HG02642 (cell line): ENCODE results near the gene LRP6.
"Not testable (repeated sequence)": the region's sequence is repeated elsewhere in the genome, so short reads cannot be mapped to it uniquely, and the experiment has no call there.

Experiments
- ATAC-seq: cut with Tn5 transposase; IDR thresholded peaks from one replicate; pipeline ENCODE4 v1.9.1; 2021; ENCODE audit warnings: mild to moderate bottlenecking; ENCODE audit not compliant: unreplicated experiment, poor library complexity

Gene LRP6

GRCh38 chr12:12266873-12267741 lies at the start of gene LRP6:
LRP6 (minus strand) TSS chr12:12267044; CDS start chr12:12266735, 309 bp downstream.
- ATAC-seq = peak; percentile 89

GRCh38 chr12:12315838-12316237 lies 49.0 kb upstream of the LRP6 start:
- ATAC-seq = no peak

DNA sequence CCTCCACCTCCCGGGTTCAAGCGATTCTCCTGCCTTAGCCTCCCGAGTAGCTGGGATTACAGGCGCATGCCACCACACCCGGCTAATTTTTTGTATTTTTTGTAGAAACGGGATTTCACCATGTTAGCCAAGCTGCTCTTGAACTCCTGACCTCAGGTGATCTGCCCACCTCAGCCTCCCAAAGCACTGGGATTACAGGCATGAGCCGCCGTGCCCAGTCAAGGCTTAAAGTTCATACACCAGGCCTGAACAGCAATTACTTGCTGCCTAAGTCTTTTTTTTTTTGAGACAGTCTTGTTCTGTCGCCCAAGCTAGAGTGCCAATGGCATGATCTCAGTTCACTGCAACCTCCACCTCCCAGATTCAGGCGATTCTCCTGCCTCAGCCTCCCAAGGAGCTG lies 43.9 kb upstream of the LRP6 start:
- ATAC-seq = not testable (repeated sequence)

DNA sequence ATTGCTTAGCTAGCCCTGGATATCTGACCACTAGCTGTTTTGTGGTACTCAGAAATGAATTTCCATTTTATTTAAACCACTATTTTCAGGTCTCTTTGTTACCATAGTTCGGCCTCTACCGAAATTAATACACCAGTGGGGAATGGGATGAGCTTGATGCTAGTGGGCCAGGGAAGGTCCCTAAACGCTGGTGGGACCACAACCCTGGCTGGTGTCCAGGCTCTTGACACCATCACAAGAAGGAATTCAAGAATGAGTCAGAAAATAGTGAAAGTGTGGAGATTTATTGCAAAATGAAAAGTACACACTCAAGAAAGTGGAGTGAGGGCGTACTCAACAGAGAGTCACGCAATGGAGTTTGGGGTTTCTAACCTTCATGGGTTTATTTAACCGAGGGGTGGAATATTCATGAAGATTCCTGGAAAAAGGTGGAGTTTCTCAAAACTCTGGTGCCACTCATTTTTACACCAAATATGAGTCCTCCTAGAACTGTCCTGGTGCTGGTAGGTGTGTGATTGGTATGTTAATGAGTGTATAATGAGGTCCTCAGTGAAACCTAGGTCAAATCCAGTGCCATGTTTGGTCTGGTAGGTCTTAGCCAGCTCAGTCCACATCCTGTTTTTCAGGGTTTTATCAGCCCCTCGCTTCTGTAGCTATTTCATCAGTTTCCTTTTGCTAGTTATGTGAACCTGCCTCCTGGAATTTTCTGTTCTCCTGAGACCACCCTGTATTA lies 38.9 kb upstream of the LRP6 start:
- ATAC-seq = no peak

- no peak for ATAC-seq
Observed at GRCh38 chr12:12302976-12303375, 36.1 kb upstream of the LRP6 start.

GRCh38 chr12:12301122-12301521 lies 34.3 kb upstream of the LRP6 start:
- no peak for ATAC-seq

GRCh38 chr12:12297201-12297830 lies 30.5 kb upstream of the LRP6 start:
- no peak for ATAC-seq

- no peak for ATAC-seq
Observed at GRCh38 chr12:12294215-12295005, 27.6 kb upstream of the LRP6 start.

GRCh38 chr12:12290206-12290605 lies 23.4 kb upstream of the LRP6 start:
- ATAC-seq = no peak

DNA sequence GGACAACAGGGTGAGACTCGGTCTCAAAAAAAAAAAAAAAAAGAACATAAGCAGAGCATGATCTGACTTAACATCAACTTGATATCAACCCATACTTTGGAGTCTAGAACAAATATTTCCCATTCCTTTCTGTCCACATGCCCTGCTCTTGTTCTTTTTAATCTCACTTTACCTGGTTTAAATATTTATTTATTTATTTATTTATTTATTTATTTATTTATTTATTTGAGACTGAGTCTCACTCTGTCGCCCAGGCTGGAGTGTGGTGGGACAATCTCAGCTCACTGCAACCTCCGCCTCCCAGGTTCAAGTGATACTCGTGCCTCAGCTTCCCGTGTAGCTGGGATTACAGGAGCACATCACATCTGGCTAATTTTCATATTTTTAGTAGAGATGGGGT lies 19.6 kb upstream of the LRP6 start:
- ATAC-seq = no peak

GRCh38 chr12:12282761-12283425 lies 16.0 kb upstream of the LRP6 start:
- no peak for ATAC-seq

DNA sequence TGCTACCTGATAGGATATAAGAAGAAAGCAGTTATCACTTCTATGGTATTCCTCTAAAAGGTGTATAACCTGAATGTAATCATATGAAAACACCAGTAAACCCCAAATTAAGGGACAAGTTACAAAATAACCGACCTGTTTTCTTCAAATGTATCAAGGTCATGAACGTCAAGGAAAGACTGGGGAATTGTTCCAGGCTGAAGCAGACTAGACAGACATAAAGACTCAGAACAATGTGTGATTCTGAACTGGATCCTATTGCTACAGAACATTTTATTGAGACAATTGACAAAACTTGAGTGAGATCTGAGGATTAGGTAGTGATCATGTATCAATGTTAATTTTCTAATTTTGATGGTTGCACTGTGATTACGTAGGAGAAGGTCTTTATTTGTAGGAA lies 15.4 kb upstream of the LRP6 start:
- ATAC-seq = no peak

GRCh38 chr12:12281134-12281533 lies 14.3 kb upstream of the LRP6 start:
- no peak for ATAC-seq

DNA sequence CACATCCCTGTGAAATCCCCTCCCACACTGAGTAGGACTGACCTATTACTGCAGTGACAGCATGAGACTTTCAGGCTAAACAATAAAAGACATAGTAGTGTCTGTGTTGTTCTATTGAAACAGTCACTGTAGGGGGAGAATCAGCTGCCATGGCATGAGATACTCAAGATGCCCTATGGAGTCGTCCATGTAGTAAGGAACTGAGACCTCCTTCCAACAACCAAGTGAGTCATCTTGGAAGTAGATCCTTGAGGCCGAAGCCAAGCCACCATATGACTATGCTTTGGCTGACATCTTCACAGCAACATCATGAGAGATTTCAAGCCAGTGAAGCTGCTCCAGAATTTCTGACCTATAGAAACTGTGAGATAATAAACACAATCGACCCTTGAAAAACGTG lies 12.1 kb upstream of the LRP6 start:
- ATAC-seq = no peak

DNA sequence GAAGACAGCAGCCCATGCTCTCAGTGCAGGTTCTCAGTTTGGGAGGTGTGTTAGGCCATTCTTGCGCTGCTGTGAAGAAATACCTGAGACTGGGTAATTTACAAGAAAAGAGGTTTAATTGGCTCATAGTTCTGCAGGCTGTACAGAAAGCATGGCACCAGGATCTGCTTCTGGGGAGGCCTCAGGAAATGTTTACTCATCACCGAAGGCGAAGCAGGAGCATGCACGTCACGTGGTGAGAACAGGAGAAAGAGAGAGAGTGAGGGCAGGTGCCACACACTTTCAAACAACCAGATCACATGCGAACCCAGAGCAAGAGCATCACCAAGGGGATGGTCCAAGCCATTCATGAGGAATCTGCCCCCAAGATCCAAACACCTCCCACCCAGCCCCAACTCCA lies 9.0 kb upstream of the LRP6 start:
- ATAC-seq = no peak

DNA sequence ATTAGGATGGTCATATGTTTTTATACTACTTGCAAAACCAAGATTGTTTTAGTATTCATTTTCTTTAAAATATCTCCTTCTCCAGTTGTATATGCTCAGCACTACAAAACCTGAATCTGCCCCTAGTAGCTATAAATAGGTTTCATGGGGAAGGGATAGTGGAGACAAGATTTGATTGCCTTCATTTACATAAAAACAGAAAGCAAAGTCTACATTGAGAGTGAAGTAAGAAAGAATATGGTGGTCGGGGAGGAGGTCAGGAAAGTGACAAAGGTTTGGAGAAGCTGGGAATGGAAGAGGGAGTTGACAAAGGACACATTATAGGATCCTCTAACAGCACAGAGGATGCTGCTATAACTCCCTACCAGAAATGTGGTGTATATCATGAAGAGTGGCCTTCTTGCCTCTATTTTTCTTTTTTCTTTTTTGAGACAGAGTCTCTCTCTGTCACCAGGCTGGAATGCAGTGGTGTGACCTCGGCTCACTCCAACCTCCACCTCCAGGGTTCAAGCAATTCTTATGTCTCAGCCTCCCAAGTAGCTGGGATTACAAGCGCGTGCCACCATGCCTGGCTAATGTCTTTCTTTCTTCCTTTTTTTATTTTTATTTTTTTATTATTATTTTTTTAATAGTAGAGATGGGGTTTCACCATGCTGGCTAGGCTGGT lies 6.6 kb upstream of the LRP6 start:
- no peak for ATAC-seq

- no peak for ATAC-seq
Observed at GRCh38 chr12:12272869-12273268, 6.0 kb upstream of the LRP6 start.

- no peak for ATAC-seq
Observed at GRCh38 chr12:12270226-12270625, 3.4 kb upstream of the LRP6 start.

DNA sequence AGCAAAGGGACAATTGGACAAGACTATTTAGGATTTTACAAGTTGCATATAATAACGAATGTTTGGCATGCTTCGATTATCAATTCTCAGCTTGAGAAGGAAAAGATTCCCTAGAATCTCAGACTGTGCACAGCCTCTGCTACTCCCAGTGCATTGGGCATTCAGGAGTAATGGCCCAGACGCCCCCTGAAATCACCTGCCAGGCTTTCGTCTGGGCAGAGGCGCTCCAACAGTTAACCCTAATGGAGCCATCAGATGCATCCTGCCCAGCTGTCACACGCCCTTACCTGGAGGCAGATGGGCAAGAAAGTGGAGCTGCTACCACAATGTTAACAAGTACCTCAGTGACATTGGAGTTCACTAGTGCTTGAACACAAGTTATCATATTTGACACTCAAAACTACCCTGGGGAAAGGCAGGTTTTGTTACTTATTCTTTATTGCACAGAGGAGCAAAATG lies 927 bp upstream of the LRP6 start:
- ATAC-seq = no peak
